Measurements from ENCODE around the gene SBF2.

Gene SBF2

GRCh38 chr11:9821008-9821752 lies 472.8 kb downstream of the SBF2 start:
- Histone ChIP-seq H3K9ac (ENCODE audit: low read length) (no peak overlapping the region), H3K9me3 (ENCODE audit: low read length) (no peaks in the 10 kb centered on the region), H3K27me3 (ENCODE audit: control insufficient read depth in 1 of 2, insufficient read depth in 2 of 2, low read length in 2 of 2) (no peaks in the 10 kb centered on the region), H3K36me3 (ENCODE audit: insufficient read depth, low read length) (no peaks in the 10 kb centered on the region), H3K27ac (ENCODE audit: low read depth, low read length) (no peak overlapping the region), H3K4me1 (ENCODE audit: insufficient read depth, low read length) (no peaks in the 10 kb centered on the region), H3K4me3 (ENCODE audit: low read depth in 1 of 2, low read length in 2 of 2) (no peak overlapping the region)

GRCh38 chr11:9820260-9820659 lies 473.8 kb downstream of the SBF2 start:
- Histone ChIP-seq H3K4me1 (ENCODE audit: insufficient read depth, low read length) (no peaks in the 10 kb centered on the region), H3K27me3 (ENCODE audit: control insufficient read depth in 1 of 2, insufficient read depth in 2 of 2, low read length in 2 of 2) (no peaks in the 10 kb centered on the region), H3K36me3 (ENCODE audit: insufficient read depth, low read length) (no peaks in the 10 kb centered on the region), H3K27ac (ENCODE audit: low read depth, low read length) (no peak overlapping the region), H3K9ac (ENCODE audit: low read length) (no peak overlapping the region), H3K4me3 (ENCODE audit: low read depth in 1 of 2, low read length in 2 of 2) (no peak overlapping the region), H3K9me3 (ENCODE audit: low read length) (no peaks in the 10 kb centered on the region)

- H3K4me1 ChIP-seq (ENCODE audit: insufficient read depth, low read length): no peaks in the 10 kb centered on the region
- peaks cover 6% of the 10 kb centered on the region for H3K36me3 ChIP-seq (ENCODE audit: insufficient read depth, low read length)
- no peak overlapping the region for H3K4me3 ChIP-seq (ENCODE audit: low read depth in 1 of 2, low read length in 2 of 2)
- no peak overlapping the region for H3K9ac ChIP-seq (ENCODE audit: low read length)
- no peak overlapping the region for H3K27ac ChIP-seq (ENCODE audit: low read depth, low read length)
- H3K27me3 ChIP-seq (ENCODE audit: control insufficient read depth in 1 of 2, insufficient read depth in 2 of 2, low read length in 2 of 2): no peaks in the 10 kb centered on the region
- H3K9me3 ChIP-seq (ENCODE audit: low read length): no peaks in the 10 kb centered on the region
Measured at GRCh38 chr11:9817191-9817590, 476.8 kb downstream of the SBF2 start.

- H3K4me1 ChIP-seq (ENCODE audit: insufficient read depth, low read length): no peaks in the 10 kb centered on the region
- no peak overlapping the region for H3K27ac ChIP-seq (ENCODE audit: low read depth, low read length)
- peaks cover 15% of the 10 kb centered on the region for H3K36me3 ChIP-seq (ENCODE audit: insufficient read depth, low read length)
- no peaks in the 10 kb centered on the region for H3K27me3 ChIP-seq (ENCODE audit: control insufficient read depth in 1 of 2, insufficient read depth in 2 of 2, low read length in 2 of 2)
- no peaks in the 10 kb centered on the region for H3K9me3 ChIP-seq (ENCODE audit: low read length)
- no peak overlapping the region for H3K4me3 ChIP-seq (ENCODE audit: low read depth in 1 of 2, low read length in 2 of 2)
- no peak overlapping the region for H3K9ac ChIP-seq (ENCODE audit: low read length)
Measured at GRCh38 chr11:9815486-9816136, 478.4 kb downstream of the SBF2 start.

GRCh38 chr11:9814108-9814507 lies 479.9 kb downstream of the SBF2 start:
- Histone ChIP-seq H3K4me1 (ENCODE audit: insufficient read depth, low read length) (no peaks in the 10 kb centered on the region), H3K4me3 (ENCODE audit: low read depth in 1 of 2, low read length in 2 of 2) (no peak overlapping the region), H3K9me3 (ENCODE audit: low read length) (no peaks in the 10 kb centered on the region), H3K27me3 (ENCODE audit: control insufficient read depth in 1 of 2, insufficient read depth in 2 of 2, low read length in 2 of 2) (no peaks in the 10 kb centered on the region), H3K9ac (ENCODE audit: low read length) (no peak overlapping the region), H3K36me3 (ENCODE audit: insufficient read depth, low read length) (peaks cover 15% of the 10 kb centered on the region), H3K27ac (ENCODE audit: low read depth, low read length) (no peak overlapping the region)

GRCh38 chr11:9808943-9809342 lies 485.1 kb downstream of the SBF2 start:
- peaks cover 18% of the 10 kb centered on the region for H3K4me1 ChIP-seq (ENCODE audit: insufficient read depth, low read length)
- no peaks in the 10 kb centered on the region for H3K27me3 ChIP-seq (ENCODE audit: control insufficient read depth in 1 of 2, insufficient read depth in 2 of 2, low read length in 2 of 2)
- H3K27ac ChIP-seq (ENCODE audit: low read depth, low read length): no peak overlapping the region
- H3K4me3 ChIP-seq (ENCODE audit: low read depth in 1 of 2, low read length in 2 of 2): no peak overlapping the region
- H3K9me3 ChIP-seq (ENCODE audit: low read length): no peaks in the 10 kb centered on the region
- H3K36me3 ChIP-seq (ENCODE audit: insufficient read depth, low read length): peaks cover 25% of the 10 kb centered on the region
- no peak overlapping the region for H3K9ac ChIP-seq (ENCODE audit: low read length)

- no peak overlapping the region for H3K27ac ChIP-seq (ENCODE audit: low read depth, low read length)
- H3K9ac ChIP-seq (ENCODE audit: low read length): no peak overlapping the region
- no peaks in the 10 kb centered on the region for H3K27me3 ChIP-seq (ENCODE audit: control insufficient read depth in 1 of 2, insufficient read depth in 2 of 2, low read length in 2 of 2)
- peaks cover 19% of the 10 kb centered on the region for H3K36me3 ChIP-seq (ENCODE audit: insufficient read depth, low read length)
- no peak overlapping the region for H3K4me3 ChIP-seq (ENCODE audit: low read depth in 1 of 2, low read length in 2 of 2)
- no peaks in the 10 kb centered on the region for H3K9me3 ChIP-seq (ENCODE audit: low read length)
- H3K4me1 ChIP-seq (ENCODE audit: insufficient read depth, low read length): peaks cover 36% of the 10 kb centered on the region
Measured at GRCh38 chr11:9806946-9807687, 486.9 kb downstream of the SBF2 start.

- Histone ChIP-seq H3K9ac (ENCODE audit: low read length) (no peak overlapping the region), H3K4me1 (ENCODE audit: insufficient read depth, low read length) (peaks cover 47% of the 10 kb centered on the region), H3K27me3 (ENCODE audit: control insufficient read depth in 1 of 2, insufficient read depth in 2 of 2, low read length in 2 of 2) (no peaks in the 10 kb centered on the region), H3K36me3 (ENCODE audit: insufficient read depth, low read length) (peaks cover 10% of the 10 kb centered on the region), H3K9me3 (ENCODE audit: low read length) (no peaks in the 10 kb centered on the region), H3K27ac (ENCODE audit: low read depth, low read length) (peak overlapping the region; percentile 53), H3K4me3 (ENCODE audit: low read depth in 1 of 2, low read length in 2 of 2) (no peak overlapping the region)
Measured at GRCh38 chr11:9804419-9804902, 489.6 kb downstream of the SBF2 start.

- H3K4me3 ChIP-seq (ENCODE audit: low read depth in 1 of 2, low read length in 2 of 2): no peak overlapping the region
- peaks cover 10% of the 10 kb centered on the region for H3K36me3 ChIP-seq (ENCODE audit: insufficient read depth, low read length)
- H3K9ac ChIP-seq (ENCODE audit: low read length): no peak overlapping the region
- peaks cover 47% of the 10 kb centered on the region for H3K4me1 ChIP-seq (ENCODE audit: insufficient read depth, low read length)
- no peaks in the 10 kb centered on the region for H3K9me3 ChIP-seq (ENCODE audit: low read length)
- no peaks in the 10 kb centered on the region for H3K27me3 ChIP-seq (ENCODE audit: control insufficient read depth in 1 of 2, insufficient read depth in 2 of 2, low read length in 2 of 2)
- peak overlapping the region; percentile 53 for H3K27ac ChIP-seq (ENCODE audit: low read depth, low read length)
Measured at GRCh38 chr11:9803685-9804418, 490.2 kb downstream of the SBF2 start.

- no peaks in the 10 kb centered on the region for H3K27me3 ChIP-seq (ENCODE audit: control insufficient read depth in 1 of 2, insufficient read depth in 2 of 2, low read length in 2 of 2)
- peak overlapping the region; percentile 53 for H3K27ac ChIP-seq (ENCODE audit: low read depth, low read length)
- no peaks in the 10 kb centered on the region for H3K9me3 ChIP-seq (ENCODE audit: low read length)
- peaks cover 39% of the 10 kb centered on the region for H3K4me1 ChIP-seq (ENCODE audit: insufficient read depth, low read length)
- H3K4me3 ChIP-seq (ENCODE audit: low read depth in 1 of 2, low read length in 2 of 2): no peak overlapping the region
- H3K9ac ChIP-seq (ENCODE audit: low read length): no peak overlapping the region
- H3K36me3 ChIP-seq (ENCODE audit: insufficient read depth, low read length): peaks cover 4% of the 10 kb centered on the region
Measured at GRCh38 chr11:9802291-9802861, 491.6 kb downstream of the SBF2 start.

- H3K4me1 ChIP-seq (ENCODE audit: insufficient read depth, low read length): peaks cover 38% of the 10 kb centered on the region
- no peak overlapping the region for H3K4me3 ChIP-seq (ENCODE audit: low read depth in 1 of 2, low read length in 2 of 2)
- H3K27me3 ChIP-seq (ENCODE audit: control insufficient read depth in 1 of 2, insufficient read depth in 2 of 2, low read length in 2 of 2): no peaks in the 10 kb centered on the region
- no peak overlapping the region for H3K9ac ChIP-seq (ENCODE audit: low read length)
- H3K27ac ChIP-seq (ENCODE audit: low read depth, low read length): no peak overlapping the region
- H3K9me3 ChIP-seq (ENCODE audit: low read length): no peaks in the 10 kb centered on the region
- H3K36me3 ChIP-seq (ENCODE audit: insufficient read depth, low read length): no peaks in the 10 kb centered on the region
Measured at GRCh38 chr11:9799886-9800285, 494.1 kb downstream of the SBF2 start.

Data from muscle layer of colon (tissue), 2 donors.